GM12864 (cell line): ENCODE results near the gene LETM1.

ENCODE experiments used
- DNase-seq: peaks from one replicate; pipeline ENCODE4 v3.0.0-alpha.2; 2011; ENCODE audit warnings: low read depth
- H3K4me3 ChIP-seq: 2 replicates; pipeline ENCODE4 v1.5.1; 2011; ENCODE audit warnings: mild to moderate bottlenecking, low read depth, low read length, control low read depth
- TF ChIP-seq, protein P1 (sequence below): IDR thresholded peaks from 2 replicates; pipeline ENCODE4 v1.5.1; 2011; ENCODE audit warnings: low read depth, mild to moderate bottlenecking, moderate library complexity, low read length, control low read depth, inconsistent platforms; ENCODE audit errors: missing control alignments

The LETM1 gene

DNA sequence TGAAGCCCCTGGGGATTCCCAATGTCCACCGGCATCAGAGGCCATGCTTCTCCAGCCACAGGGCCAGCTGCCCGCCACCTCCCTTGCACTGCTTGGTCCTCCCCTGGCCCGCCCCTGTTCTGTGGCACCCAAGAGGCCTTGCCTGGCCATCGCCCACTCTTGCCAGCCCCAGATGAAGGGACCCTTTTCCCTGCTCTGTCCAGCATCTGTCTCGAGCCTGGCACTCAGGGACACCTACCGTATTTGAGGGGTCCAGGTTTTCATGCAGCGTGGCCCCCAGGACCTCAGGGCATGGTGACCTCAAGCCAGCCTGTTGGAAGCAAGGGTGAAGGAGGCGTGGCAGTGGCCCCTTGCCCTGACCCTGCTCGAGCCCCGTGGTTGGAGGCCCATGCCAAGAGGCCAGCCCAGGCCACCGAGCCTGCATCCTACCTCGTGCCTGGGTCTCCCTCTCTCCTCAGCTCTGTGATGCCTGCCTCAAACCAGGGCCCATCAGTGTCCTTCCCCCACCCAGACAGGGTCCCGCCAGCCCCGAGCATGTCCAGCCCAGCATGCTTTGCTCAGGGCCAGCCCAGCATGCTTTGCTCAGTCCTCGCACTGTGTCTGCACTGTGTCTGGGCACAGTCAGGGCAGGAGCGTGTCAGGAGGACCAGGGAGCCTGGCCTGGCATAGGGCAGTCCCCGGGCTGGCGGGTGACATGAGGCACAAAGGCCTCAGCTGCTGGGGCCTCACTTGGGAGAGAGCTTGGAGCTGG lies 77.1 kb downstream of the LETM1 start:
- TF ChIP-seq, protein P1, sequence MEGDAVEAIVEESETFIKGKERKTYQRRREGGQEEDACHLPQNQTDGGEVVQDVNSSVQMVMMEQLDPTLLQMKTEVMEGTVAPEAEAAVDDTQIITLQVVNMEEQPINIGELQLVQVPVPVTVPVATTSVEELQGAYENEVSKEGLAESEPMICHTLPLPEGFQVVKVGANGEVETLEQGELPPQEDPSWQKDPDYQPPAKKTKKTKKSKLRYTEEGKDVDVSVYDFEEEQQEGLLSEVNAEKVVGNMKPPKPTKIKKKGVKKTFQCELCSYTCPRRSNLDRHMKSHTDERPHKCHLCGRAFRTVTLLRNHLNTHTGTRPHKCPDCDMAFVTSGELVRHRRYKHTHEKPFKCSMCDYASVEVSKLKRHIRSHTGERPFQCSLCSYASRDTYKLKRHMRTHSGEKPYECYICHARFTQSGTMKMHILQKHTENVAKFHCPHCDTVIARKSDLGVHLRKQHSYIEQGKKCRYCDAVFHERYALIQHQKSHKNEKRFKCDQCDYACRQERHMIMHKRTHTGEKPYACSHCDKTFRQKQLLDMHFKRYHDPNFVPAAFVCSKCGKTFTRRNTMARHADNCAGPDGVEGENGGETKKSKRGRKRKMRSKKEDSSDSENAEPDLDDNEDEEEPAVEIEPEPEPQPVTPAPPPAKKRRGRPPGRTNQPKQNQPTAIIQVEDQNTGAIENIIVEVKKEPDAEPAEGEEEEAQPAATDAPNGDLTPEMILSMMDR = no peak
- DNase-seq = no peak
- H3K4me3 ChIP-seq = no peak overlapping the region

DNA sequence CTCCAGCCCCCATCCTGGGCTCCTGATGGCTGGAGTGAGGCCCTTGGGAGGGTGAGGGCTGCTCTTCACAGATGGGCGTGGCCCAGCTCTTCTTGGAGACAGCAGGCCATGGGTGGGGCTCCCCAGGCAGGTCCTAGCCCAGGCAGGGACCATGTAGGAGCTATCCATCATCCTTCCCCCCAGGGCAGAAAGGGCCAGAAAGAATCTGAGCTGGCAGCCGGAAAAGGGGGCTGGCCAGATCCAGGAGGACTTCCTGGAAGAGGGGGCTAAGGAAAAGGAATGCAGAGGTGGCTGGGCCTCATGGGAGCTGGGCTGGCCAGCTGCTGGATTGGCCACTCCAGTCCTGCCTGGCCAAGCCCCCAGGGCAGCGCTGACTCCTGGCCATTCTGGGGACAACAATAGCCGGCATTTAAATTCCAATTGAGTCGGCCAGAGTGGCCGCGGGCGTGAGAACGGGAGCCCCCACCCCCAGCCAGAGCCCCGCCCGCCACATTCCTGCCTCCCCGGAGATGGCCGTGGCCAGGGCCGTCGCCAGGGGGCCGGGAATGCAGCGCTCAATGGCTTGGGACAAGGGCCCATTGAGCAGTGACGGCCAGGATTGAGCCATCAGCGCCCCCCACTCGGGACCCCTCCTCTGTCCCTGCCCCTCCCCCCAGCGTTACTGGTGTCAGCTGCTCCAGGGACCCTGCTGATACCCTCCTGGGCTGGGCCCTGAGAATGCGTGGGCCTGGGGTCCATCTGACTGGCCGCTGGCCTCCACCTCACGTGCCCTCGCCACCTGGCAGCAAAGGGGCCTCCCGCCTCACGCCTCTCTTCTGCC lies 77.9 kb downstream of the LETM1 start:
- DNase-seq = no peak
- no peak overlapping the region for H3K4me3 ChIP-seq
- TF ChIP-seq, protein P1 = no peak

GRCh38 chr4:1776521-1777161 lies 79.3 kb downstream of the LETM1 start:
- TF ChIP-seq, protein P1 = no peak
- no peak for DNase-seq
- H3K4me3 ChIP-seq = no peak overlapping the region

DNA sequence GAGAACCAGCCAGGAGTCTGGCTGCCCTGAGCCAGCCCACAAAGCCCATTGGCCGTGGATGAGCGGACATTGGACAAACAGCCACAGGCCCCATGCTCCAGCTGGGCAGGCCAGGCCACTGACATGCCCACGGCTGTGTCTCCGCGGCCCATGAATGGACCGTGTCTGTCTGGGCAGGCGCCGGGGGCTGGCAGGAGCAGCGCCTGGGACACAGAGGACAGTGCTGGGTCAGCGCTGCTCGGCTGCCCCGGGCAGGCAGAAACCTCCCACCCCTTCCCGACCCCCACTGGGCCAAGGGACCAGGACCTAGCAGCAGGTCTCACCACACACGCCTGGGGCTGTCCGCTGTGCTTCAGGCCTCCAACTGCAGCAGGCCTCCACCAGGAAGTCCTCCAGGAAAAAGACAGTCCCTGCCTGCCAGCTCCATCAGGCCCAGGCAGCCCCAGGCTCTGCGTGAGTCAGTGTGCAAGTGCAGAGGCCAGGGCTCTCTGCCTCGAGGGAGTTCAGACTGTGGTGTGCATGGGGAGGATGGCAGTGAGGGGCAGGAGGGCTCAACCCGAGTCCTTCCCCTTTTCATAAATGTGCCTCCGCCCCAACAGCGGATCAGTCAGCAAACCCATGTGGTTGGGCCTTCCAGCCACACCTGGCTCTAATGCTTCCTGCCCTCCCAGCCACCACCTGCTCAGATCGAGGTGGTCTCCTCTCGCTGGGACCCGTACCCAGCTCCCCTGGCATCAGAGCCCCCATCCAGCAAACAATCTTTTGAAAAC lies 80.0 kb downstream of the LETM1 start:
- no peak overlapping the region for H3K4me3 ChIP-seq
- DNase-seq = no peak
- TF ChIP-seq, protein P1 = no peak

GRCh38 chr4:1773754-1774153 lies 82.2 kb downstream of the LETM1 start:
- TF ChIP-seq, protein P1 = no peak
- H3K4me3 ChIP-seq = no peak overlapping the region
- no peak for DNase-seq

DNA sequence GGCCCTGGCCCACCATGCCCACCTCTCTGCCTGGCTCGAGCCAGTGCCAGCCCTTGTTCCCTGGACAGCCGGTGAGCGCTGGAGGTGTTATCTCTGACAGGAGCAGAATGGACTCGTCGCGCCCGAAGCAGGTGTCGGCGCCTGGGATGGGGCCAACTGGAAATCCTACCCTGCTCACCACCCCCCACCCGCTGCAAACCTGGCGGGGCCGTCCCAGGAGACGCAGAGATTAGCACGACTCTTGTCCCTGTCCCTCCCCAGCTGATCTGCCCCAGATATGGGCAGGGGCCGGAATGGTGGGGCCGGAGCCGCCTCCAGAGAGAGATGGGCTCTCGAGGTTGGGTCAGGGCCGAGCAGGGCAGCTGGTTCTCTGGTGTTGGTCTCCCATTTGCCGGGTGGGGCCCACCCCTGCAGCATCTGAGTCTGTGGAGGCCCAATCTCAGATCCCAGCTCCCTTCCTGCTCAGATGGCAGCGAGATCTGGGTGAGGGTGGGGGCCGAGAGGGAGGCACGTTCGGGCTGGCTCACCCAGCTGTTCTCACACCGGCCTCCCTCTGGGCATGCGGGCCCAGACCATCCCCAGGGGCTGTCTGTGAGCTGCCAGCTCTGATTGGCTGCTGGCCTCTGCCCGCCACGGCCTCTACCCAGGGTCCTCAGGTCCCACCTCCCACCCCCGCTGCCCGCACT lies 83.0 kb downstream of the LETM1 start:
- DNase-seq = no peak
- no peak overlapping the region for H3K4me3 ChIP-seq
- TF ChIP-seq, protein P1 = no peak
